Thyroid gland (tissue), 4 donors: ENCODE results near the gene SYNPO2L. TPM values are rescaled to one million over a fixed set of nuclear protein-coding genes. Genes with fewer than 3 reads are reported as not detected.
"Not testable (repeated sequence)": the region's sequence is repeated elsewhere in the genome, so short reads cannot be mapped to it uniquely, and the experiment has no call there.

Experiments used
- DNase-seq, 2 donors: peaks; one replicate each; pipeline ENCODE4 v3.0.0-alpha.2; 2019
- H3K27ac ChIP-seq, 3 donors: fragments of 200-600 bp; sonication (generic); 1 replicate in 2 of 3; 2 replicates in 1 of 3; pipeline ENCODE4 v1.5.1; 2016 to 2019; ENCODE audit warnings: mild to moderate bottlenecking in 1 of 3, moderate library complexity in 1 of 3
- H3K27me3 ChIP-seq: fragments of 200-600 bp; sonication (generic); one replicate; pipeline ENCODE4 v1.5.1; 2019
- H3K36me3 ChIP-seq, 2 donors: fragments of 200-600 bp; sonication (generic); one replicate each; pipeline ENCODE4 v1.5.1; 2016 to 2019
- H3K4me1 ChIP-seq, 2 donors: fragments of 200-600 bp; sonication (generic); one replicate each; pipeline ENCODE4 v1.5.1; 2017 to 2019
- H3K4me3 ChIP-seq, 3 donors: fragments of 200-600 bp; sonication (generic); replicated peaks in 1 of 3; 1 replicate in 2 of 3; 2 replicates in 1 of 3; pipeline ENCODE4 v1.5.1; 2016; ENCODE audit warnings: mild to moderate bottlenecking in 1 of 3
- H3K9me3 ChIP-seq: fragments of 200-600 bp; sonication (generic); one replicate; pipeline ENCODE4 v1.5.1; 2017
- POLR2A ChIP-seq, 2 donors: fragments of 450-650 bp; IDR thresholded peaks; one replicate each; pipeline ENCODE4 v1.6.1; 2017; ENCODE audit warnings: antibody characterized with exemption in 2 of 2, mild to moderate bottlenecking in 2 of 2, moderate library complexity in 1 of 2
- WGBS, 2 donors: methylation state at CpG; one replicate each; pipeline ENCODE4 v1.1.5; 2017; 5-methylcytosine and 5-hydroxymethylcytosine counted together
- intact Hi-C: fragments of 100-400 bp; cut with DNase I; formaldehyde crosslinking; loops from one replicate; pipeline ENCODE4 v1.15.1; 2023
- total RNA-seq, 4 donors: library from RNA; depleted of rRNA; stranded (reverse); fragments of >200 nt; gene quantifications; one replicate each; pipeline ENCODE4 v1.2.3, GENCODE V29; 2016
- TF ChIP-seq, protein P1 (sequence below), 6 experiments: fragments of 200-600 bp in 3 of 6; fragments of 450-650 bp in 3 of 6; sonication (generic) in 3 of 6; IDR thresholded peaks; one replicate each; pipeline ENCODE4 v1.5.1; 2016 to 2019; ENCODE audit warnings: antibody characterized with exemption in 6 of 6, mild to moderate bottlenecking in 2 of 6, inconsistent platforms in 1 of 6, moderate library complexity in 1 of 6

The SYNPO2L gene
- total RNA-seq, 4 donors from 2014 or later: not detected

DNA sequence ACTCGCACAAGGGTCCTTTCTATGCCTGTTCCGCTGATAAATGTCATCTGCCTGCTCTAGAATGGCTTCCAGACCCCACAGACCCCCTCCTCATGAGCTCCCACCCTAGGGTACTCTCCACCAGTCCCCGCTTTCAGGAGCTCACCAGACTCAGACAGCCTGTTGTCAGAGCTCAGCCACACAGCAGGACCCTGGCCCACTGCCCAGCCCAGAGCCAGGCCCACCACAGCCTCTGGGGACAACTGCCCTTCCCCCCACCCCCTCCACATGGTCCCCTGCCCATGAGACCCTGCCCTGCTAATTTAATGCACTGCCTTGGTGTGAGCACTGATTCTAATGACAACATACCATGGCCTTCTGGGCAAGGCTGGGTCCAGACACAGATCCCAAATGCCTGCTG, 9.8 kb upstream of the SYNPO2L start:
- intact Hi-C loops, H3K4me1 ChIP-seq, DNase-seq, H3K36me3 ChIP-seq, H3K4me3 ChIP-seq, H3K9me3 ChIP-seq, H3K27me3 ChIP-seq, H3K27ac ChIP-seq: not testable (repeated sequence)
- 85 to 92% methylated on average over 3 of the region's 3 CpGs for WGBS, 2 donors

DNA sequence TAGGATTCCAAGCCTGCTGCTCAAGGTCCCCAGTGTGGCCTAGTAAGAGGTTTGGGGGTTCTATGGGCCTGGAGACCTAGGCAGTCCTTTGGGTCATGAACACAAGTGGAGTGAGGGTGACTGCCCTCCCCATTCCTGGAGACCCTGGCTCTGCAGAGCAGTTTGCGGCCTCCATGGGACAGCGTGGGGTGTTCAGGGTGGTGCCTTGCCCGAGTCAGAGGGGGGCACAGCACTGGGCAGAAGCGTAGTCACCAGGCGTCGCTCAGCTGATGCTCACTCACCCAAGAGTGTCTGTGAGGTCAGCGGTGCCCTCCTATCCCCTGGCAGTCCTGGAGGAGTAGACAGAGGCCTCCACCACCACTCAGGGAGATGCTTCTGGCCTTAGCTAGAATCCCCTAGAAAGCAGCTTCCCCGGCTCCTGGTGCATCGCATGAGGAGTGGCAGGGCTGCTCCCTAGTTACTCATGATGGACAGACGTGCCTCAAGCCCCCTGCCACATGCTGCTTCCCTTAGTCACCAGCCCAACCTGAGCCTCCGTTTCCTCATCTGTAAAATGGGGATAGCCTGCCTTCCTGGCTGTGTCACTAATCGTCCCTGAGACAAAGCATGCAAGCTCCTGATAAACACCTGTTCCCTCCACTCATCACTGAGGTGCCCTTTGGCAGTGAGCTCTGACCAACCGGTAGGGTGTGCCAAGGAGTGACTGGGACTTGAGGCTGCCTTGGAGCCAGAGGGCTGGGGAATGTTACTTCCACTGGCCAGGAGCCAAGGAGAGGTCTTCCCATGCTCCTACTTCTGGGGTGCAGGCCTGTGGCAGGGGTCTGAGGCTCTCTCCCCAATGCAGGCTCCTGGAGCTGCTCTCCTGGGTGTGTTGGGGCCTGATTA, 8.6 kb upstream of the SYNPO2L start:
- H3K36me3 ChIP-seq, DNase-seq, H3K4me3 ChIP-seq, H3K4me1 ChIP-seq, H3K9me3 ChIP-seq, H3K27ac ChIP-seq, H3K27me3 ChIP-seq, intact Hi-C loops: not testable (repeated sequence)
- WGBS, 2 donors: 78 to 83% methylated on average over 3 to 12 of the region's 13 CpGs

DNA sequence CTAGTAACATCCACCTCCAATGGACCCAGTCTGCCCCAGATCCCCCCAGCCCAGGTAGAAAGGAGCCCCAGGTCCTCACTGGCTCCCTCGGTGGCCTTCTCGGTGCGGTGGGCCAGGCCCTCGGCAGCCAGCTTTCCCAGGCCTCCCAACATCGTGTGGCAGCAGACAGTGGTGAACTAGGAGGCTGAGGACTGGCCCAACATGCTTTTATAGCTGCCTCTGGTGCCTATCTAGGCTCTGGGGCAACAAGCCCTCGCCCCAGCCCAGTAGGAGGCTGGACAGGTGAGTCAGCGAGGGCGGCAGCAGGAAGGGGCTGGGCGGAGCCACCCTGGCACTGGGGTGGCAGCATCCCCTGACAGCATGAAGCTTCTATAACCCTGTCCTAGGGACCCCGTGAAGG, 7.8 kb upstream of the SYNPO2L start:
- H3K36me3 ChIP-seq, H3K4me3 ChIP-seq, H3K9me3 ChIP-seq, DNase-seq, H3K4me1 ChIP-seq, H3K27ac ChIP-seq, intact Hi-C loops, H3K27me3 ChIP-seq: not testable (repeated sequence)
- 80 to 86% methylated on average over 1 to 5 of the region's 10 CpGs for WGBS, 2 donors

DNA sequence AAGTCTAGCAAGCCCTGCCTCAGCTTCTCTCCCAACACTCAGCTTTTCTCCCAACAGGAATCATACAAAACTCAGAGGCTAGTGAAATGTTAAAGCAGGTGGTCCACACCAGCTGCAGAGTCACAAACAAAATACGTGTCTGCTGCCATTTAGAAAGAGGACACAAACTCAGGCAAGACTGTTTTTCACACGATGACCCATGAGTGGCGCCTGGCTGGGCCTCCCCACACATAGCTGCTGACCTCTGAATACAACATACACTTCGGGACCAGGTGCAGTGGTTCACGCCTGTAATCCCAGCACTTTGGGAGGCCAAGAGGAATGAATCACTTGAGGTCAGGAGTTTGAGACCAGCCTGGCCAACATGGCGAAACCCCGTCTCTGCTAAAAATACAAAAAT, 6.9 kb upstream of the SYNPO2L start:
- WGBS, 2 donors: 68 to 76% methylated on average over 6 to 7 of the region's 7 CpGs
- H3K4me1 ChIP-seq, H3K27ac ChIP-seq, H3K27me3 ChIP-seq, H3K36me3 ChIP-seq, DNase-seq, H3K9me3 ChIP-seq, intact Hi-C loops, H3K4me3 ChIP-seq: not testable (repeated sequence)

DNA sequence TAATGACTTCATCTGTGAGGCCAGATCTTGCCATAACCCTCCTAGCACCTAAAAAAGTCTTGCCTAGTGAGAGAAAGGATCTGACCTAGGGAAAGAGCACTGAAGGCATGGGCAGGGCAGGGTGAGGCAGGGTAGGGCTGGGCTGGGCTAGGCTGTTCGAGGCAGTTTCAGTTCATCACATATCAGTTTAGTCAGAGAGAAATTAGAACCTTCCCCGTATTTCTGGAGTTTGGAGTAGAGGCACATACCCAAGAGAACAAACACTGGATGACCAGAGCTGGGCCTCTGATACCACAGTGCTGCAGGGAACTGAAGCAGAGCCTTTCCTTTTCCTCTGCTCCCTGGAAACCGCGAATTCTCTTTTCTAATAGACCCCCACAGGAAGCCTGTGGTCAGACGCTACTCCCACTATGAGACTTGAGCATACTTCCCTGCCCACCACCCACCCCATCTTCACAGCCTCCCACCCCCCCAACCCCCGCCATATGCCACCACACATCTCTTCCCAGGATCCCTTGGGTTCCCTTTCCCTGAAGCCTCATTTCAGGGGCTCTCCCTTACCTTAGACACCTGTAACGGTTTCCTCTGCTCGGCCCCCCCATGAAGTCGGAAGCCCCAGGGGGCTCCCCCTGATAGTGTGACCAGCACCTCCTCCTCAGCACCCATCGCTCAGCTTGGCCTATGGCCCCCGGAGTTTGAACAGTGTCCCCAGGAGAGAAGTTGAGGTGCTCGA, 406 bp downstream of the SYNPO2L start:
- intact Hi-C loops: no loop called here
- Histone ChIP-seq H3K27me3 (no peaks in the 10 kb centered on the region), H3K36me3 (no peaks in the 10 kb centered on the region), H3K27ac (no peak overlapping the region), H3K4me3 (no peak overlapping the region), H3K9me3 (no peaks in the 10 kb centered on the region), H3K4me1 (no peaks in the 10 kb centered on the region)
- no peak for DNase-seq
- TF ChIP-seq, protein P1, sequence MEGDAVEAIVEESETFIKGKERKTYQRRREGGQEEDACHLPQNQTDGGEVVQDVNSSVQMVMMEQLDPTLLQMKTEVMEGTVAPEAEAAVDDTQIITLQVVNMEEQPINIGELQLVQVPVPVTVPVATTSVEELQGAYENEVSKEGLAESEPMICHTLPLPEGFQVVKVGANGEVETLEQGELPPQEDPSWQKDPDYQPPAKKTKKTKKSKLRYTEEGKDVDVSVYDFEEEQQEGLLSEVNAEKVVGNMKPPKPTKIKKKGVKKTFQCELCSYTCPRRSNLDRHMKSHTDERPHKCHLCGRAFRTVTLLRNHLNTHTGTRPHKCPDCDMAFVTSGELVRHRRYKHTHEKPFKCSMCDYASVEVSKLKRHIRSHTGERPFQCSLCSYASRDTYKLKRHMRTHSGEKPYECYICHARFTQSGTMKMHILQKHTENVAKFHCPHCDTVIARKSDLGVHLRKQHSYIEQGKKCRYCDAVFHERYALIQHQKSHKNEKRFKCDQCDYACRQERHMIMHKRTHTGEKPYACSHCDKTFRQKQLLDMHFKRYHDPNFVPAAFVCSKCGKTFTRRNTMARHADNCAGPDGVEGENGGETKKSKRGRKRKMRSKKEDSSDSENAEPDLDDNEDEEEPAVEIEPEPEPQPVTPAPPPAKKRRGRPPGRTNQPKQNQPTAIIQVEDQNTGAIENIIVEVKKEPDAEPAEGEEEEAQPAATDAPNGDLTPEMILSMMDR (IDR thresholded peaks at IDR 0.05): no peak
- no peak for TF ChIP-seq POLR2A (IDR thresholded peaks at IDR 0.05)
- 78 to 88% methylated on average over 11 to 12 of the region's 12 CpGs for WGBS, 2 donors

DNA sequence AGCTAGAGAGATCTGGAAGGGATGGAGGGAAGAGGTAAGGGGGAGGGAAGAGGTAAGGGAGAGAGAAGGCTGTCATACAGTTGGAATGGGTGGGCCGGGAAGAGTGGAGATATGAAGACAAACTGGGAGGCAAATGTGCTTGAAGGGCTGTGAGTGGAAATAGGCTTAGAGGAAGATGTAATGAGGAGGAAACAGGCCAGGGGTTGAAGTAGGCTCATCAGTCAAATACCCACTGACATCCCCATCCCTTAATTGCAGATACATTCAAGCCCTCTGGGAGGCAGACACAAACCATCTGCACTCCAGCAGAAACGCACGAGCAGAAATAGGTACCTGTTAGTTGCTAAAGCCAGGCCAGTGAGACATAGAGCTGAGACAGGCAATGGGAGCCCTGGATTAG, 2.1 kb downstream of the SYNPO2L start:
- Histone ChIP-seq H3K9me3 (no peaks in the 10 kb centered on the region), H3K36me3 (no peaks in the 10 kb centered on the region), H3K27ac (no peak overlapping the region), H3K4me3 (no peak overlapping the region), H3K4me1 (peaks cover 0 to under 1% of the 10 kb centered on the region in 2 donors), H3K27me3 (no peaks in the 10 kb centered on the region)
- TF ChIP-seq POLR2A (IDR thresholded peaks at IDR 0.05): no peak
- TF ChIP-seq, protein P1 (IDR thresholded peaks at IDR 0.05): no peak
- intact Hi-C loops: no loop called here
- DNase-seq: no peak
- 67 to 80% methylated on average over 3 of the region's 3 CpGs for WGBS, 2 donors

DNA sequence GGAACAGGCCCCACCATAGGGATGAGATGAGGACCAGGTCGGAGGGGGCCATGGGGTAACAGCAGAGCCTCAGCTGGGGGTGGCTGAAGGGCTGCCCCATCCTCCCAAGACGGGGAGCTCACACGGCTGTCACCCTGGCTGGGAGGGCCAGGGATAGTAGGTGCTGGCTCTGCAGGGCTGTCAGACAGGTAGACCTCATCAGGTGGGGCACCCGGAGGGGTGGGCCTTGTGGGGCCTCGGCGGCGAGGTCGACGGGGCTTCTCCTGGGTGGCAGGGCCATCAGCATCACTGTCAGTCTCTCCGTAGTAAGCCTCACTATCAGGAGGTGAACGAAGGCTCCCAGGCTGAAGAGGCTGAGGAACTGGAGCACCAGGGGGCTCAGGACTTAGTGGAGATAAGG, 2.6 kb downstream of the SYNPO2L start:
- Histone ChIP-seq H3K36me3 (no peaks in the 10 kb centered on the region), H3K4me3 (no peak overlapping the region), H3K27ac (no peak overlapping the region), H3K27me3 (no peaks in the 10 kb centered on the region), H3K4me1 (peaks cover 1 to 6% of the 10 kb centered on the region in 2 donors), H3K9me3 (no peaks in the 10 kb centered on the region)
- intact Hi-C loops: no loop called here
- DNase-seq: no peak
- no peak for TF ChIP-seq POLR2A (IDR thresholded peaks at IDR 0.05)
- TF ChIP-seq, protein P1 (IDR thresholded peaks at IDR 0.05): no peak
- WGBS, 2 donors: 86 to 93% methylated on average over 11 of the region's 11 CpGs
